ENCODE data around the gene AK2.
"Not testable (repeated sequence)": the region's sequence is repeated elsewhere in the genome, so short reads cannot be mapped to it uniquely, and the experiment has no call there.

DNA sequence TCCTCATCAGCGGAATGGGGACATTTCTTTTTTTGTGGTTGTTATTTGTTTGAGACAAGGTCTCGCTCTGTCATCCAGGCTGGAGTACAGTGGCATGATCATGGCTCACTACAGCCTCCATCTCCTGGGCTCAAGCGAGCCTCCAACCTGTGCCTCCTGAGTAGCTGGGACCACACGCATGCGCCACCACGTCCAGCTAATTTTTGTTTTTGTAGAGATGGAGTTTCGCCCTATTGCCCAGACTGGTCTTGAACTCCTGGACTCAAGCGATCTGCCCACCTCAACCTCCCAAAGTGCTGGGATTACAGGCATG lies 43.4 kb downstream of the AK2 start:
- TF ChIP-seq, protein P1, sequence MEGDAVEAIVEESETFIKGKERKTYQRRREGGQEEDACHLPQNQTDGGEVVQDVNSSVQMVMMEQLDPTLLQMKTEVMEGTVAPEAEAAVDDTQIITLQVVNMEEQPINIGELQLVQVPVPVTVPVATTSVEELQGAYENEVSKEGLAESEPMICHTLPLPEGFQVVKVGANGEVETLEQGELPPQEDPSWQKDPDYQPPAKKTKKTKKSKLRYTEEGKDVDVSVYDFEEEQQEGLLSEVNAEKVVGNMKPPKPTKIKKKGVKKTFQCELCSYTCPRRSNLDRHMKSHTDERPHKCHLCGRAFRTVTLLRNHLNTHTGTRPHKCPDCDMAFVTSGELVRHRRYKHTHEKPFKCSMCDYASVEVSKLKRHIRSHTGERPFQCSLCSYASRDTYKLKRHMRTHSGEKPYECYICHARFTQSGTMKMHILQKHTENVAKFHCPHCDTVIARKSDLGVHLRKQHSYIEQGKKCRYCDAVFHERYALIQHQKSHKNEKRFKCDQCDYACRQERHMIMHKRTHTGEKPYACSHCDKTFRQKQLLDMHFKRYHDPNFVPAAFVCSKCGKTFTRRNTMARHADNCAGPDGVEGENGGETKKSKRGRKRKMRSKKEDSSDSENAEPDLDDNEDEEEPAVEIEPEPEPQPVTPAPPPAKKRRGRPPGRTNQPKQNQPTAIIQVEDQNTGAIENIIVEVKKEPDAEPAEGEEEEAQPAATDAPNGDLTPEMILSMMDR (IDR thresholded peaks at IDR 0.05), result not testable (repeated sequence)
- not testable (repeated sequence) for TF ChIP-seq EZH2 (IDR thresholded peaks at IDR 0.05; ENCODE audit: borderline replicate concordance, insufficient read depth, low read depth, low read length, poor library complexity, severe bottlenecking)
